ENCODE results near the gene TMEM135.
"Not testable (repeated sequence)": the region's sequence is repeated elsewhere in the genome, so short reads cannot be mapped to it uniquely, and the experiment has no call there.

TMEM135 gene

GRCh38 chr11:87020764-87021365 lies 16.9 kb upstream of the TMEM135 start:
- no peak for DNase-seq

- no peak for DNase-seq
Observed at GRCh38 chr11:87022254-87022653, 15.5 kb upstream of the TMEM135 start.

GRCh38 chr11:87022738-87023137 lies 15.0 kb upstream of the TMEM135 start:
- no peak for DNase-seq

- DNase-seq: not testable (repeated sequence)
Observed at GRCh38 chr11:87026415-87026814, 11.3 kb upstream of the TMEM135 start.

GRCh38 chr11:87030458-87031054 lies 7.2 kb upstream of the TMEM135 start:
- DNase-seq: no peak

GRCh38 chr11:87031433-87032170 lies 6.1 kb upstream of the TMEM135 start:
- DNase-seq: no peak

GRCh38 chr11:87033561-87033960 lies 4.2 kb upstream of the TMEM135 start:
- DNase-seq: no peak

- no peak for DNase-seq
Observed at GRCh38 chr11:87035976-87036583, 1.7 kb upstream of the TMEM135 start.

- DNase-seq: no peak
Observed at GRCh38 chr11:87036756-87037449, 831 bp upstream of the TMEM135 start.

GRCh38 chr11:87038235-87038977 lies 672 bp downstream of the TMEM135 start:
- DNase-seq: no peak

GRCh38 chr11:87039371-87039770 lies 1.6 kb downstream of the TMEM135 start:
- DNase-seq: no peak

GRCh38 chr11:87043894-87044293 lies 6.2 kb downstream of the TMEM135 start:
- DNase-seq: no peak

GRCh38 chr11:87046824-87047223 lies 9.1 kb downstream of the TMEM135 start:
- no peak for DNase-seq

- DNase-seq: no peak
Observed at GRCh38 chr11:87056091-87056490, 18.4 kb downstream of the TMEM135 start.

- no peak for DNase-seq
Observed at GRCh38 chr11:87057749-87058148, 20.0 kb downstream of the TMEM135 start.

GRCh38 chr11:87059596-87060390 lies 22.1 kb downstream of the TMEM135 start:
- no peak for DNase-seq

GRCh38 chr11:87061766-87062165 lies 24.0 kb downstream of the TMEM135 start:
- DNase-seq: no peak

- no peak for DNase-seq
Observed at GRCh38 chr11:87063982-87064381, 26.2 kb downstream of the TMEM135 start.

GRCh38 chr11:87072787-87073186 lies 35.1 kb downstream of the TMEM135 start:
- no peak for DNase-seq

GRCh38 chr11:87076260-87076783 lies 38.6 kb downstream of the TMEM135 start:
- DNase-seq: no peak

- DNase-seq: no peak
Observed at GRCh38 chr11:87076874-87077429, 39.2 kb downstream of the TMEM135 start.

Measured in NCI-H1930 (cell line).